LHCN-M2 (cell line): Measurements from ENCODE around the gene F2. TPM values are rescaled to one million over a fixed set of nuclear protein-coding genes. Genes with fewer than 3 reads are reported as not detected.
"Not testable (repeated sequence)": the region's sequence is repeated elsewhere in the genome, so short reads cannot be mapped to it uniquely, and the experiment has no call there.

Source experiments
- DNase-seq: peaks from one replicate; pipeline ENCODE4 v3.0.0-alpha.2; 2012; ENCODE audit warnings: low read depth
- total RNA-seq: library from RNA; depleted of rRNA; stranded (reverse); fragments of >200 nt; gene quantifications from 2 replicates; pipeline ENCODE4 v1.2.3, GENCODE V29; 2014

Gene F2
- total RNA-seq, 1 experiment from 2014 or later = not detected

DNA sequence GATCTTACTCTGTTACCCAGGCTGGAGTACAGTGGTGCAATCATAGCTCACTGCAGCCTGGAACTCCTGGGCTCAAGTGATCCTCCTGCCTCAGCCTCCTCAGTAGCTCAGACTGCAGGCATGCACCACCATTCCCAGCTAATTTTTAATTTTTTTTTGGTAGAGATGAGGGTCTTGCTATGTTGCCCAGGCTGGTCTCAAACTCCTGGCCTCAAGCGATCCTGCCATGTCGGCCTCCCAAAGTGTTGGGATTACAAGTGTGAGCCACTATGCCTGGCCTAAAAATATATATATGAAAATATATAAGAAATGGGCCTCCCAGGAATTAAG is 1.2 kb upstream of the F2 start:
- not testable (repeated sequence) for DNase-seq

DNA sequence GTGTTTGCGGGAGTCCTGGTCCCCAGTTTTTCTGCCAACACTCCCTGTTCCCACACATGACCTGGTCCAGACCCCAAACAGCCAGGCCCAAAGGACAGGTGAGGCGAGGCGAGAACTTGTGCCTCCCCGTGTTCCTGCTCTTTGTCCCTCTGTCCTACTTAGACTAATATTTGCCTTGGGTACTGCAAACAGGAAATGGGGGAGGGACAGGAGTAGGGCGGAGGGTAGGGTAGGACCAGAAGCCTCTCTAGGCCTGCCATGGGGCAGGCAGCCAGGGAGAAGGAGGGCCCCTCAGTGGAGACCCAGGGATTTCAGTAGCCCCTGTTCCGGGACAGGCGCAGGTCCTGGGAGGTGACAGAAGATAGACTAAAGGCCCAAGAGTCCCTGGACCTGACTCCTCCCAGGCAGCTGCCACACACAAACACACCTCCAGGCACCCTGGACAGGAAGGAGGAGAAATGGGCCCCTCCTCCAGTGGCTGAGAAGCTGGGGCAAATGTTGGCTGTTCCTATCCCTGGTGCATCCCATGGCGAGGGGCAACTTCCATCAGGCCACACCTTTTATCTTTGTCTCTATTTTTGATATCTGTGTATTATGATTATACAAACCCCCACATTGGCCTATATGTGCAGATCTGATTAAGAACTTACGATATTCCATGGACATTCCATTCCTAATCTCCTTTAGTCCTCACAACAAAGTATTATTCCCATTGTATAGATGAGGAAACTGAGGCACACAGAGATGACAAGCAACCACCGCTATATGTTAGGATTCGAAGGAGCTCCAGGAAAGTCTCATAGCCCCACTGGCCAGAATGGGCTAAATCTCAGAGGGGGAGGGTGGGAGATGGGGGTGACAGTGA is 626 bp upstream of the F2 start:
- no peak for DNase-seq

DNA sequence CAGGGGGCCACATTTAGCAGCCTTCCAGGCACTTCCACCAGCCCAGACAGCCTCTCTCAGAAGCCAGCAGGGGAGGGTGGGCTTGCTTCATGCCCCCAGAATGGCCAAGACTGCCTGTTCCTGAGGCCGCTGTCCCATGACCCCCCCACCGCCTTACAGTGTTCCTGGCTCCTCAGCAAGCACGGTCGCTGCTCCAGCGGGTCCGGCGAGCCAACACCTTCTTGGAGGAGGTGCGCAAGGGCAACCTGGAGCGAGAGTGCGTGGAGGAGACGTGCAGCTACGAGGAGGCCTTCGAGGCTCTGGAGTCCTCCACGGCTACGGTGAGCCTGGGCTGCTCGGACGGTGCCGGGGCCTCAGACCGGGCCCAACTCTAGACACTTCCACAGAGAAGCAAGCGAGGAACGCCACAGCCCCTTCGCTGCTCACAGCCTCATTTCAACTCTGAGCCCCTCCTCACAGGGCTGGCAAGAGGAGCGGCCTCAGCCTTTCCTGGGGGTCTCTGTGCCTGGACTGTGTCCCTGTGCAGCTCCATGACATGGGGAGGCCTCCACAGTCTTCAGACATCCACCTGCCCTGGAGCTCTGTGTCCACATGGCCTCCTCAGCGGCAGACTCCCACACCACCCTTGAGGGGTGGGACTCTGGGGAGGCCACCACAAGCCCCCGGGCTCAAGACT is 668 bp downstream of the F2 start:
- DNase-seq = no peak

DNA sequence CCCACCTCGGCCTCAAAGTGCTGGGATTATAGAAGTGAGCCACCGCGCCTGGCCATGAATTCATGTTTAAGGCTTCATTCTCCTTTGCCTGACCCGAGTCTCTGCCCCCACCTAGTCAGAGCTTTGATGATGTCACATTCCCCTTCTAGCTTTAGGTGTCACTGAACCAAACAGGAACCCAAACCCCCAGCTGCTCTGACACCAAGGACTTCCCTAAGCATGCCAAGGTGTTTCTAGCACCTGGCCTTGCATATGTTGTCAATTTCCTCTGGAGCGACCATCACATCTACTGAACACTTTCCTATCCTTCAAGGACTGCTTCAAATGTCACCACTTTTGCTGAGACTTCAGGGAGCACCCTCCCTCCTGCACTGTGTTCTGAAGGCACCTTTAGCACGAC is 2.3 kb downstream of the F2 start:
- no peak for DNase-seq

DNA sequence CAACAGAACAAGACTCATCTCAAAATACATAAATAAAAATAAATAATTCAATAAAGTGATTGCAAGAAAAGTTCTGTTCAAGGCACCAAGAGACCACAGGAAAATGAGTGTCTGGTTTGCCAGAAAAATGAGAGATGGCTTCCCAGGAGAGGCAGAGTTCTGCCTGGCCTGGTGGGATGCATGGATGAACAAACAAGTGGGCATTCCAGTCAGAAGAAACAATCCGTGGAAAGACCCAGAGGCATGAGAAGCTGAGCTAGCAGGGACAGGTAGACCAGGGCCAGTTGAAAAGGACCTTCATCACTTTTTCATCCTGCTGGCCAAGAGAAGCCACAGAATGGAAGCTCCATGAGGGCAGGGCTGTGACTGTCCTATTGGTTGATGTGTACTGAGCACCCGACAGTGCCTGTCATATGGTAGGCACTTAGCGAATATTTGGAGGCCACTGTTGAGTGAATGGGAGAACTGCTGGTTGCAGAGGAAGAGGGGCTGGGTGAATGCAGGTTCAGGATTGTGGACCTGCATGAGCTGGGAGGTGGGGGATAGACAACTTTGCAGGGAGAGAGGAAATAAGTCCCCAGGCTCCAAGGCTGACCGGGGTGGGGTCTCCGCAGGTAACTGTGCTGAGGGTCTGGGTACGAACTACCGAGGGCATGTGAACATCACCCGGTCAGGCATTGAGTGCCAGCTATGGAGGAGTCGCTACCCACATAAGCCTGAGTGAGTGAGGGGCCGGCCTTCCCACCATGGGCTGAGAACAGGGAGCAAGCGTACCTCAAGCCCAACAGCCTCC is 3.7 kb downstream of the F2 start:
- no peak for DNase-seq

DNA sequence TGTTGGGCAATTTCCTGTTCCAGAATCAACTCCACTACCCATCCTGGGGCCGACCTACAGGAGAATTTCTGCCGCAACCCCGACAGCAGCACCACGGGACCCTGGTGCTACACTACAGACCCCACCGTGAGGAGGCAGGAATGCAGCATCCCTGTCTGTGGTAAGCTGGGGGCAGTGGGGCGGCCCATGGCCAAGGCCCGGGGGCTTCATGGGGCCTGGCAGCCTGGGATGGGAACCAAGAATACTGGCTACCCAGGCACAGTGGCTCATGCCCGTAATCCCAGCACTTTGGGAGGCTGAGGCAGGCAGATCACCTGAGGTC is 4.3 kb downstream of the F2 start:
- no peak for DNase-seq

DNA sequence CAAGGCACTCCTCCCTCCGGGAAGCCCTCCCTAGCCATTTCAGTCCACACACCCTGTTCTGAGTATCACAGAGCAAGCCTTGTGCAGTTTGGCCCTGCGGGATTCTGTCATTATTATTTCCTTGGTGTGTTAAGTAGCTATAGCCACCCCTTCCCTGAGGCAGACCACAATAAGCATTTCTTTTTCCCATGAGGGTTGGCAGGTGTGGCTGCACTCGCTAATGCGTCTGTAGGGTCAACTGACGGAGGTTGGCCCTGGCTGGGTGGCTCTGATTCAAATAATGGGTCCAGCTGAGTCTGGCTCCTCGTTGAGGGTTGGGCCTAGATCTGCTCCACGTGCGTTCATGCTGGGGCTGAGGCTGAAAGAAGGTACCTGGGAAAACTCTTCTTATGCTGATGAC is 5.1 kb downstream of the F2 start:
- DNase-seq = no peak

DNA sequence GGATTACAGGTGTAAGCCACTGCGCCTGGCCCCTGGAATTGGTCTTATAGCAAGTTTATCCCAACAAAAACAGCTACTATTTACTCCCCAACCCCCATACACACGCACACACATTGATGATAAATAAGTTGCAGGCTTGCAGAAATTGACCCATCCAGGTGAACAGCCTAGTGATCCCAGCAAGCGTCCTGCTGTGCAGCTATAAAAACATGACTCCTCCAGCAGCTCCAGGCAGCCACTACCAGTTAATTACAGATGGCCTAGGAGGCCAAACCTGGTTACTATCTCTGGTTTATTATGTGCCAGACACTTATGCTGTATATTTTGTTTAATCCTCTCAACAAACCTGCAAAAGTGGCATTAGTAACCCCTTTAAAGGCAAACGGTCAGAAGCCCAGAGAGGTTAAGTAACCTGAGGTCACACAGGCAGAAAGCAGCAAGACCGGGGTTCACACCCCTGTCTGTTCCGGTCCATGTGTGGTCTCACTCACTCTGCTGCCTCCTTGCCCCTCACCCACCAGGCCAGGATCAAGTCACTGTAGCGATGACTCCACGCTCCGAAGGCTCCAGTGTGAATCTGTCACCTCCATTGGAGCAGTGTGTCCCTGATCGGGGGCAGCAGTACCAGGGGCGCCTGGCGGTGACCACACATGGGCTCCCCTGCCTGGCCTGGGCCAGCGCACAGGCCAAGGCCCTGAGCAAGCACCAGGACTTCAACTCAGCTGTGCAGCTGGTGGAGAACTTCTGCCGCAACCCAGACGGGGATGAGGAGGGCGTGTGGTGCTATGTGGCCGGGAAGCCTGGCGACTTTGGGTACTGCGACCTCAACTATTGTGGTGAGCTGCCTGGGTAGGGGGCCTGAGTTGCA is 6.6 kb downstream of the F2 start:
- DNase-seq = no peak

DNA sequence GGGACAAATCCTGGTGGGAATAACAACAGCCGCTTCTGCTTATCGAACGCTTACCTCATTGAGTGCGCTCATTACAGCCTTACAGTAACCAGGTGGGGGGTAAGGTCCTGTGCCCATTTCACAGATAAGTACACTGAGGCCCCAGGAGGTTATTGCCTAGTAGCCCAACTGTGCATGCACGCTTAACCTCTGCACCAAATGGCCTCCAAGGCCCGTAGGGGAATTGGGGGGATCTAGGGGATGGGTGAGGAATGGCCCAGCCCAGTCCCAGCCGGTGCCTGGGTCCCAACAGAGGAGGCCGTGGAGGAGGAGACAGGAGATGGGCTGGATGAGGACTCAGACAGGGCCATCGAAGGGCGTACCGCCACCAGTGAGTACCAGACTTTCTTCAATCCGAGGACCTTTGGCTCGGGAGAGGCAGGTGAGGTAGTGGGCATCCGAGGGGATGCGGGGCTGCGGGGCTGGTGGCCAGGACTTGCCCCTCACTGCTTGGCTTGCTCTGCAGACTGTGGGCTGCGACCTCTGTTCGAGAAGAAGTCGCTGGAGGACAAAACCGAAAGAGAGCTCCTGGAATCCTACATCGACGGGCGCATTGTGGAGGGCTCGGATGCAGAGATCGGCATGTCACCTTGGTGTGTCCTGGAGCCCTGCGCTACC is 7.3 kb downstream of the F2 start:
- no peak for DNase-seq

DNA sequence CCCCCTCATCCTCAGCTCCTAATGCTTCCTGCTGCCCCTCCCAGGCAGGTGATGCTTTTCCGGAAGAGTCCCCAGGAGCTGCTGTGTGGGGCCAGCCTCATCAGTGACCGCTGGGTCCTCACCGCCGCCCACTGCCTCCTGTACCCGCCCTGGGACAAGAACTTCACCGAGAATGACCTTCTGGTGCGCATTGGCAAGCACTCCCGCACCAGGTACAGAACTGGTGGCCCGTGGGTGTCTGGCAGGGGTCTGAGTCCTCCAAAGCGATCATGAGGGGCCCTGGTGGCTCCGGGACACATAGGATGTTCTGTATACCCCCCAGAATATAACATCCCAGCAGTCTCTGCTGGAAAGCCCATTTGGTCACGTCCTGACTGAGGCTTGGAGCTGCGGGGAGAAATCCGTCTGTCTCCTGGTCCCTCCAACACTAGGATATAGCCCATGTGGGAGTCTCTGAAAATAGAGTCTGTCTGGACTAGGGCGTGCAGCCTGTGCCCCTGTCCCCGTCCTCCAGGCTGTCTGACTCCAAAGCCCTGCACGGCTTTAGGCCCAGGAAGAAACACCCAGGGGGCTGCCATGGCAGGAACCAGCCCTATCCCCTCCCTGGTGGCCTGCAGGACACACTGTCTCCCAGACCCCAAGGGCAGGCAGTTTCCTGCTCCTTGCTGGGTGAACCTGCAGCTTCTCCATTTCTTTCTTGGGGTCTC is 9.1 kb downstream of the F2 start:
- DNase-seq = no peak

DNA sequence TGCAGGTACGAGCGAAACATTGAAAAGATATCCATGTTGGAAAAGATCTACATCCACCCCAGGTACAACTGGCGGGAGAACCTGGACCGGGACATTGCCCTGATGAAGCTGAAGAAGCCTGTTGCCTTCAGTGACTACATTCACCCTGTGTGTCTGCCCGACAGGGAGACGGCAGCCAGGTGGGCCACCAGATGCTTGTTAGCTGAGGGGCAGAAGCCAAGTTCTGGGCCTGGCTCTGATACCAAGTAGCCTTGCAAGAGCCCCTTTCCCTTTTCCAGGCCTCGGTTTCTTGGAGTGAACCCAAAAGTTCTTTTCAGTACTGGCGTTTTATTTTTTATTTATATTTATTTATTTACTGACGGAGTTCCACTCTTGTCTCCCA is 9.6 kb downstream of the F2 start:
- DNase-seq = no peak

DNA sequence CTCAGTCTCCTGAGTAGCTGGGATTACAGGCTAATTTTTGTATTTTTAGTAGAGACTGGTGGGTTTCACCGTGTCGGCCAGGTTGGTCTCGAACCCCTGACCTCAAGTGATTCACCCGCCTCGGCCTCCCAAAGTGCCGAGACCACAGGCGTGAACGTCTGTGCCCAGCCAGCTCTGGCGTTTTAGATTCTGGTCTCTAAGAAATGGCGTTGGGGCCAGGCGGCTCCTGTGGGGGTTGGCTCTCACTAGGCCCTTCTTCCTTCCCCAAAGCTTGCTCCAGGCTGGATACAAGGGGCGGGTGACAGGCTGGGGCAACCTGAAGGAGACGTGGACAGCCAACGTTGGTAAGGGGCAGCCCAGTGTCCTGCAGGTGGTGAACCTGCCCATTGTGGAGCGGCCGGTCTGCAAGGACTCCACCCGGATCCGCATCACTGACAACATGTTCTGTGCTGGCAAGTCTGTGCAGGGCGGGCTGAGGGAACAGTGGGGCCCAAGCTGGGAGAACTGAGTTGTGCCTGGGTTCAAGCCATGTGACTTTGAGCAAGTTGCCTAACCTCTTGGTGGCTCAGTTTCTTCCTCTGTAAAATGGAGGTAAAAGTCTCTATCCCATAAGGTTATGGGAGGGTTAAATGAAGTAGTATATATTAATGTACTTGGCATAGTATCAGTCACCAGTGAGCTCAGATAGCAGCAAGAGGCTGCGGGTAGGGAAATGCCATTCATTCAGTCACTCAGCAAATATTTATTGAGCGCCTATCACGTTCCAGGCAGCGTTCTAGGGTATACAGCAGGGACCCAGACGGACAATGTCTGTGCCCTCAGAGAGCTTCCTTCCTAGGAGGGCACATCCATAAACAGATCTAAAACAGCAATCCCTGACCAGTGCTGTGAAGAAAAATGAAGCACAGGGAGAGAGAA is 10.4 kb downstream of the F2 start:
- no peak for DNase-seq

DNA sequence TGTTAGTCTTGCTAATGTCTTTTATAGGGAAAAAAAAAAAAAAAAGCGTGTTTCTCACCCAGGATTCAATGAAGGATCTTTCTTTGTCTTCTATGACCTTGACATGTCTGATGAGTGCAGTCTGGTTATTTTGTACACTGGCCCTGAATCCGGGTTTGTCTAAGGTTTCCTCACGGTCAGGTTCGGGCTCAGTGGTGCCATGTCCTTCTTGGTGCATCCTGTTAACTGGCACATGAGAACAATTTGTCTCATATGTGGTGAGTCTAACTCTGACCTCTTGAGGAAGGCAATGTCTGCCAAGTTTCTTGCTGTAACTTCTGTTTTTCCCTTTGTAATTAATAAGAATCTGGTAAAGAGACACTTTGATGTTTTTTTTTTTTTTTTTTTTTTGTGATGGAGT is 12.5 kb downstream of the F2 start:
- DNase-seq = no peak

DNA sequence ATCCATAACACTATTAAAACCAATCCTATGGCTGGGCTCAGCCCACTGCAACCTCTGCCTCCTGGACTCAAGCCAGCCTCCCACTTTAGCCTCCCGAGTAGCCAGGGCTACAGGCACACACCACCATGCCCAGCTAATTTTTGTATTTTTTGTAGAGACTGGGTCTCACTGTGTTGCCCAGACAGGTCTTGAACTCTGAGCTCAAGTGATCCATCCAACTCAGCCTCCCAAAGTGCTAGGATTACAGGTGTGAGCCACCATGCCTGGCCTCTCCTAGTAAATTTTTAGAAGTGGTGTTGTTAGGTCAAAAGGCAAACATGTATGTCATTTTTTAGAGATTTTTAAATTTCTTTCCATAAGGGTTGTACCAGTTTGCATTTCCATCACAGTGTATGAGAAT is 14.2 kb downstream of the F2 start:
- no peak for DNase-seq

DNA sequence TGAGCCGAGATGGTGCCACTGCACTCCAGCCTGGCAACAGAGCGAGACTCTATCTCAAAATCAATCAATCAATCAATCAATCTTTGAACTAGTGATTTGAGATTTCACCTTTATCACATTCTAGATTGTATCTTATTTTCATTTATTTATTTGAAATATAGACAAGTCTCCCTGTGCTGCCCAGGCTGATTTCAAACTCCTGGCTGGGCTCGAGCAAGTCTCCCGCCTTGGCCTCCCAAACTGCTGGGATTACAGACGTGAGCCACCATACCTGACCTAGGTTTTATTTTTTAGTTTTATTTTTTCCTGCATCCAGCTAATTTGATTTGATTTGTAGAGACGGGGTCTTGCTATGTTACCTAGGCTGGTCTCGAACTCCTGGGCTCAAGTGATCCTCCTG is 17.1 kb downstream of the F2 start:
- DNase-seq = no peak

DNA sequence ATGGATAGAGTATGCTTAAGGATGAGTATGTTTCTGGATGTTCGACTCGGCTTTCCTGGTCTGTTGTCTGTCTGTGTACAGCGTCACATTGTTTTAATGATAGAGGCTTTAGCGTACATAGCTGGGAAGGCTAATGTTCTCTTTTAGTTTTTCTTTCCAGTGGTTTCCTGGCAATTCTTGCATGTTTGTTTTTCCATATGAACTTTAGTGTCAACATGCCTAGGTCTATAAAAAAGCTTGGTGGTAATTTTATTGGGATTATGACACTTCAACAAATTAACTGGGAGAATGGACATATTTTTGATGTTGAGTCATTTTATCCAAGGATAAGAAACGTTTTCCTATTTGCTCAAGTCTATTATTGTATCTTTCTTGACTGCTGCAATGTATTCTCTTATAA is 17.6 kb downstream of the F2 start:
- peak; percentile 14 for DNase-seq

DNA sequence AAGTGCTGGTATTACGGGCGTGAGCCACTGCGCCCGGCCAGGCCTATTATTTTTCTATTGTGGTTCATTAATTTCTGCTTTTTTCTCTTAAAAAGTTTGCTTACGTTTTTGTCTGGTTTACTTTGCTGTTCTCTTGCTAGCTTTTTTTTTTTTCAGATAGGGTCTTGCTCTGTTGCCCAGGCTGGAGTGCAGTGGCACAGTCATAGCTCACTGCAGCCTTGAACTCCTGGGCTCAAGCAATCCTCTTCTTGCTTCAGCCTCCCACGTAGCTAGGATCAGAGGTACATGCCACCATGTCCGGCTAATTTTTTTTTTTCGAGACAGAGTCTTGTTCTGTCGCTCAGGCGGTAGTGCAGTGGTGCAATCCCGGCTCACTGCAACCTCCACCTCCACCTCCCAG is 18.7 kb downstream of the F2 start:
- no peak for DNase-seq

DNA sequence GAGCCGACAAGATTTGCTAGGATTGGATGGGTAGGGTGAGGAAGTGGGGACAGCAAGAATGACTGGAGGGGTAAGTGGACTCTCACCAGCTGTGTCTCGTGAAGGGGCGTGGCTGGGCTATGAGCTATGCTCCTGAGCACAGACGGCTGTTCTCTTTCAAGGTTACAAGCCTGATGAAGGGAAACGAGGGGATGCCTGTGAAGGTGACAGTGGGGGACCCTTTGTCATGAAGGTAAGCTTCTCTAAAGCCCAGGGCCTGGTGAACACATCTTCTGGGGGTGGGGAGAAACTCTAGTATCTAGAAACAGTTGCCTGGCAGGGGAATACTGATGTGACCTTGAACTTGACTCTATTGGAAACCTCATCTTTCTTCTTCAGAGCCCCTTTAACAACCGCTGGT is 19.9 kb downstream of the F2 start:
- no peak for DNase-seq
